Endothelial cell of umbilical vein (primary cell): ENCODE data around the gene SPSB2. TPM values are rescaled to one million over a fixed set of nuclear protein-coding genes. Genes with fewer than 3 reads are reported as not detected.

ENCODE experiments used
- BruUV-seq: library from RNA; stranded (reverse); fragments of 400-500 nt; replicated peaks from 2 replicates; lab custom pipeline; 2021; lab: Mats Ljungman, UMichigan
- CTCF ChIA-PET: fragments of 300-600, 350-600 bp; sonication (Branson Sonifier 250); formaldehyde crosslinking; loops from one replicate; lab custom pipeline; 2021; ENCODE audit warnings: antibody characterized with exemption, inconsistent platforms; lab: Charles Lee
- POLR2A ChIA-PET: fragments of 300-600, 350-600 bp; sonication (Branson Sonifier 250); formaldehyde crosslinking; loops from one replicate; lab custom pipeline; 2021; ENCODE audit warnings: antibody characterized with exemption, inconsistent platforms; lab: Charles Lee
- DNase-seq: peaks from one replicate; pipeline ENCODE4 v3.0.0-alpha.2; 2011; ENCODE audit warnings: low read depth, low spot score
- FAIRE-seq: peaks from 2 replicates; lab custom pipeline; 2011; peaks lifted over from hg19 to GRCh38; lab: Jason Lieb, UNC
- H2AFZ ChIP-seq: 2 replicates; pipeline ENCODE4 v1.6.0; 2012; ENCODE audit warnings: low read depth, low read length, control low read depth, inconsistent platforms
- H3K27ac ChIP-seq: 2 replicates; pipeline ENCODE4 v1.5.1; 2011; ENCODE audit warnings: low read depth, mild to moderate bottlenecking, control low read depth, low read length, moderate library complexity; ENCODE audit not compliant: insufficient read depth
- H3K27me3 ChIP-seq, 2 experiments: 2 replicates each; pipeline versions ENCODE4 v1.6.0 to v1.6.1; 2011; ENCODE audit warnings: low read length in 2 of 2, mixed read lengths in 1 of 2; ENCODE audit not compliant: control insufficient read depth in 2 of 2, insufficient read depth in 2 of 2
- H3K36me3 ChIP-seq, 2 experiments: 2 replicates in 1 of 2; 3 replicates in 1 of 2; pipeline ENCODE4 v1.5.1; 2011; ENCODE audit warnings: low read length in 2 of 2, mild to moderate bottlenecking in 1 of 2, moderate library complexity in 1 of 2; ENCODE audit not compliant: control insufficient read depth in 2 of 2, insufficient read depth in 2 of 2; ENCODE audit errors: extremely low read depth in 1 of 2
- H3K4me1 ChIP-seq: 3 replicates; pipeline ENCODE4 v1.5.1; 2011; ENCODE audit warnings: mild to moderate bottlenecking, low read length; ENCODE audit not compliant: control insufficient read depth, insufficient read depth; ENCODE audit errors: extremely low read depth
- H3K4me2 ChIP-seq: 2 replicates; pipeline ENCODE4 v1.6.1; 2011; ENCODE audit warnings: low read length, control low read depth, mixed read lengths; ENCODE audit not compliant: insufficient read depth
- H3K4me3 ChIP-seq, 3 experiments: fragments of 200-600 bp in 1 of 3; sonication (generic), shearing (Covaris generic) in 1 of 3; replicated peaks in 1 of 3; 2 replicates each; pipeline ENCODE4 v1.5.1; 2011 to 2016; ENCODE audit warnings: control low read depth in 3 of 3, low read length in 3 of 3, mild to moderate bottlenecking in 2 of 3, inconsistent platforms in 1 of 3, low read depth in 1 of 3, moderate library complexity in 1 of 3; ENCODE audit not compliant: insufficient read depth in 1 of 3
- H3K79me2 ChIP-seq: 2 replicates; pipeline ENCODE4 v1.6.0; 2012; ENCODE audit warnings: low read length, inconsistent platforms; ENCODE audit not compliant: control insufficient read depth, insufficient read depth
- H3K9ac ChIP-seq: replicated peaks from 2 replicates; pipeline ENCODE3; 2011; ENCODE audit warnings: low read length, control low read depth; ENCODE audit not compliant: insufficient read depth; ENCODE audit errors: extremely low read depth
- H3K9me1 ChIP-seq: replicated peaks from 3 replicates; pipeline ENCODE4 v1.6.0; 2011; ENCODE audit warnings: mild to moderate bottlenecking, low read length; ENCODE audit not compliant: control insufficient read depth, insufficient read depth; ENCODE audit errors: extremely low read depth
- H3K9me3 ChIP-seq: replicated peaks from 2 replicates; pipeline ENCODE4 v1.5.1; 2012; ENCODE audit warnings: low read length, inconsistent platforms; ENCODE audit not compliant: control insufficient read depth, insufficient read depth
- H4K20me1 ChIP-seq: replicated peaks from 2 replicates; pipeline ENCODE3; 2011; ENCODE audit warnings: mild to moderate bottlenecking, low read length; ENCODE audit not compliant: control insufficient read depth, insufficient read depth; ENCODE audit errors: extremely low read depth
- CTCF ChIP-seq, 2 donors: IDR thresholded peaks; 1 replicate in 1 of 2; 2 replicates in 1 of 2; pipeline ENCODE4 v1.5.1; 2011; ENCODE audit warnings: low read length in 2 of 2, mild to moderate bottlenecking in 2 of 2, moderate library complexity in 2 of 2, control low read depth in 1 of 2, inconsistent platforms in 1 of 2, low read depth in 1 of 2; ENCODE audit not compliant: insufficient read depth in 1 of 2; ENCODE audit errors: extremely low read depth in 1 of 2
- EZH2 ChIP-seq: IDR thresholded peaks from 2 replicates; pipeline ENCODE4 v1.6.1; 2012; ENCODE audit warnings: borderline replicate concordance, low read depth, mild to moderate bottlenecking, moderate library complexity, low read length, inconsistent platforms; ENCODE audit not compliant: severe bottlenecking
- FOS ChIP-seq: IDR thresholded peaks from 2 replicates; pipeline ENCODE4 v1.6.1; 2011; ENCODE audit warnings: mild to moderate bottlenecking, low read length, moderate library complexity, borderline replicate concordance; ENCODE audit not compliant: insufficient read depth
- GATA2 ChIP-seq: IDR thresholded peaks from 2 replicates; pipeline ENCODE4 v1.7.0; 2011; ENCODE audit warnings: low read depth, mild to moderate bottlenecking, moderate library complexity, mixed read lengths, low read length; ENCODE audit not compliant: insufficient read length, insufficient read depth
- JUN ChIP-seq: IDR thresholded peaks from 2 replicates; pipeline ENCODE4 v1.6.1; 2011; ENCODE audit warnings: borderline replicate concordance, low read depth; ENCODE audit not compliant: insufficient read length, insufficient read depth
- MAX ChIP-seq: IDR thresholded peaks from 2 replicates; pipeline ENCODE4 v1.6.1; 2011; ENCODE audit not compliant: insufficient read depth, insufficient read length
- MYC ChIP-seq: IDR thresholded peaks from one replicate; pipeline ENCODE4 v1.6.1; 2011; ENCODE audit warnings: mild to moderate bottlenecking, low read depth, low read length
- POLR2A ChIP-seq: IDR thresholded peaks from 2 replicates; pipeline ENCODE4 v1.6.1; 2012; ENCODE audit warnings: low read depth, mild to moderate bottlenecking, control low read depth, low read length
- POLR2AphosphoS5 ChIP-seq: IDR thresholded peaks from 2 replicates; pipeline ENCODE4 v1.6.1; 2012; ENCODE audit warnings: low read depth, mild to moderate bottlenecking, control low read depth, low read length, moderate library complexity; ENCODE audit not compliant: insufficient read depth
- dilution Hi-C: fragments of 300-500 bp; cut with MboI; formaldehyde crosslinking; loops from one replicate; pipeline ENCODE4 v1.15.0; 2019; ENCODE audit warnings: low sequenced_read_pairs; ENCODE audit not compliant: extremely low pct_ligation_motif_present
- intact Hi-C: fragments of 100-400 bp; cut with micrococcal nuclease; formaldehyde crosslinking; loops from one replicate; pipeline ENCODE4 v1.10.0; 2022
- polyA plus RNA-seq, 4 experiments: library from polyadenylated mRNA; depleted of rRNA in 3 of 4; stranded (reverse) in 3 of 4; unstranded in 1 of 4; fragments of >200 nt; gene quantifications; 2 replicates each; pipeline versions ENCODE4 v1.2.1 to v1.2.3, GENCODE V29; 2011 to 2012; ENCODE audit warnings: missing spikeins in 1 of 4
- total RNA-seq: library from RNA; stranded (reverse); gene quantifications from 2 replicates; pipeline ENCODE4 v1.2.3, GENCODE V29; 2021

SPSB2 gene
- total and polyA plus RNA-seq, 2 donors (not counting 3 experiments of a cell fraction or from before 2014, with no cell fraction given): 3.8 to 6.9 TPM

GRCh38 chr12:6830286-6830890 lies 42.7 kb downstream of the SPSB2 start:
- no peak for FAIRE-seq
- Histone ChIP-seq H3K4me1 (peaks cover 14% of the 10 kb centered on the region), H3K4me2 (no peak overlapping the region), H3K9ac (no peak overlapping the region), H3K36me3 (peaks cover 0 to 18% of the 10 kb centered on the region in 2 experiments), H2AFZ (no peak overlapping the region), H4K20me1 (no peaks in the 10 kb centered on the region), H3K9me3 (no peaks in the 10 kb centered on the region), H3K9me1 (no peaks in the 10 kb centered on the region), H3K27me3 (no peaks in the 10 kb centered on the region), H3K4me3 (no peak overlapping the region), H3K79me2 (peaks cover 25% of the 10 kb centered on the region), H3K27ac (no peak overlapping the region)
- POLR2A ChIA-PET: interaction anchor here (0.5 to 0.9 kb wide), 2 partner anchors 22 to 90 kb away, joined by 3 to 6 read pairs; no protein-coding TSS in a partner anchor
- no peak for DNase-seq
- TF ChIP-seq MYC (no peak), POLR2AphosphoS5 (no peak), GATA2 (no peak), FOS (no peak), EZH2 (no peak), JUN (no peak), CTCF (IDR thresholded peaks at IDR 0.05; ENCODE audit: extremely low read depth in 1 of 2, insufficient read depth in 1 of 2, low read depth in 1 of 2, low read length in 2 of 2) (no peak), MAX (no peak), POLR2A (no peak)
- dilution Hi-C loops (no loop called here), intact Hi-C loops (no loop called here)
- no TSS peak for BruUV-seq
- CTCF ChIA-PET: interaction anchor here (1.3 to 12.0 kb wide), 3 partner anchors 18 to 210 kb away, joined by 3 to 148 read pairs (median 3); partner anchors contain the start of gene MLF2
